AG04450 (cell line): ENCODE measurements around the gene LAMP2. TPM values are rescaled to one million over a fixed set of nuclear protein-coding genes. Genes with fewer than 3 reads are reported as not detected.

Experiments
- CTCF ChIA-PET: fragments of 300-600, 350-600 bp; formaldehyde crosslinking; extraction: SDS; loops from one replicate; lab custom pipeline; 2022; ENCODE audit warnings: antibody characterized with exemption, inconsistent platforms; lab: Charles Lee
- POLR2A ChIA-PET: fragments of 350-600 bp; formaldehyde crosslinking; extraction: SDS; loops from one replicate; lab custom pipeline; 2021; ENCODE audit warnings: antibody characterized with exemption, inconsistent platforms; lab: Yijun Ruan, JAX
- DNase-seq: peaks from one replicate; pipeline ENCODE4 v3.0.0-alpha.2; 2011; ENCODE audit warnings: low read depth, low spot score
- H3K27ac ChIP-seq: one replicate; pipeline ENCODE4 v1.5.1; 2012; ENCODE audit warnings: low read depth, low read length, control low read depth
- H3K27me3 ChIP-seq: one replicate; pipeline ENCODE4 v1.6.0; 2012; ENCODE audit warnings: low read length; ENCODE audit not compliant: control insufficient read depth, insufficient read depth
- H3K4me3 ChIP-seq: 2 replicates; pipeline ENCODE4 v1.5.1; 2011; ENCODE audit warnings: mild to moderate bottlenecking, low read depth, low read length, control low read depth
- H3K9me3 ChIP-seq: 2 replicates; pipeline ENCODE4 v1.5.1; 2012; ENCODE audit warnings: low read length; ENCODE audit not compliant: control insufficient read depth, insufficient read depth
- polyA plus RNA-seq: library from polyadenylated mRNA; depleted of rRNA; stranded (reverse); fragments of >200 nt; gene quantifications from 2 replicates; pipeline ENCODE4 v1.2.3, GENCODE V29; 2011
- TF ChIP-seq, protein P1 (sequence below): IDR thresholded peaks from 2 replicates; pipeline ENCODE4 v1.5.1; 2011; ENCODE audit warnings: low read depth, low read length, control low read depth, inconsistent platforms

The LAMP2 gene
- polyA plus RNA-seq, 1 experiment = 155 TPM

DNA sequence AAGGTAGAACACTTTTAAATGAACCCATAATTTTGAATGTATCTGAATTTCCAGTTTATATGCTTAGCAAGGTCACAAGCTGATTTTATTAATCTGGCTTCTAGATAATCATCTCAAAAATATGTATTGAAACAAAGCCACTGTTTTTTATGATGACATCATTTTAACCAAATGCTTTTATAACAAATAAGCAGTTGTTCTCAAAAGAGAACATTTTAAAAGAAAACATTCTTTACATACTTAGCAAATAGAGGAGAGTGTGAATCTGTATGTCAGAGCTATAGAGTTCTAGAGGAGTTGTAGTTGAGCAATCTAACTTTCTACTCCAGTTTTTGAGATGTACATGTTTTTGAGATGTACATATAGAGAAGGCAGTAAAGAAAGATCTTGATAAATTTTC lies 42.5 kb downstream of the LAMP2 start:
- DNase-seq = no peak
- H3K27ac ChIP-seq = no peak overlapping the region
- no peaks in the 10 kb centered on the region for H3K9me3 ChIP-seq
- TF ChIP-seq, protein P1, sequence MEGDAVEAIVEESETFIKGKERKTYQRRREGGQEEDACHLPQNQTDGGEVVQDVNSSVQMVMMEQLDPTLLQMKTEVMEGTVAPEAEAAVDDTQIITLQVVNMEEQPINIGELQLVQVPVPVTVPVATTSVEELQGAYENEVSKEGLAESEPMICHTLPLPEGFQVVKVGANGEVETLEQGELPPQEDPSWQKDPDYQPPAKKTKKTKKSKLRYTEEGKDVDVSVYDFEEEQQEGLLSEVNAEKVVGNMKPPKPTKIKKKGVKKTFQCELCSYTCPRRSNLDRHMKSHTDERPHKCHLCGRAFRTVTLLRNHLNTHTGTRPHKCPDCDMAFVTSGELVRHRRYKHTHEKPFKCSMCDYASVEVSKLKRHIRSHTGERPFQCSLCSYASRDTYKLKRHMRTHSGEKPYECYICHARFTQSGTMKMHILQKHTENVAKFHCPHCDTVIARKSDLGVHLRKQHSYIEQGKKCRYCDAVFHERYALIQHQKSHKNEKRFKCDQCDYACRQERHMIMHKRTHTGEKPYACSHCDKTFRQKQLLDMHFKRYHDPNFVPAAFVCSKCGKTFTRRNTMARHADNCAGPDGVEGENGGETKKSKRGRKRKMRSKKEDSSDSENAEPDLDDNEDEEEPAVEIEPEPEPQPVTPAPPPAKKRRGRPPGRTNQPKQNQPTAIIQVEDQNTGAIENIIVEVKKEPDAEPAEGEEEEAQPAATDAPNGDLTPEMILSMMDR = no peak
- no peaks in the 10 kb centered on the region for H3K27me3 ChIP-seq
- ChIA-PET CTCF (no interaction called here), POLR2A (no interaction called here)
- H3K4me3 ChIP-seq = no peak overlapping the region

DNA sequence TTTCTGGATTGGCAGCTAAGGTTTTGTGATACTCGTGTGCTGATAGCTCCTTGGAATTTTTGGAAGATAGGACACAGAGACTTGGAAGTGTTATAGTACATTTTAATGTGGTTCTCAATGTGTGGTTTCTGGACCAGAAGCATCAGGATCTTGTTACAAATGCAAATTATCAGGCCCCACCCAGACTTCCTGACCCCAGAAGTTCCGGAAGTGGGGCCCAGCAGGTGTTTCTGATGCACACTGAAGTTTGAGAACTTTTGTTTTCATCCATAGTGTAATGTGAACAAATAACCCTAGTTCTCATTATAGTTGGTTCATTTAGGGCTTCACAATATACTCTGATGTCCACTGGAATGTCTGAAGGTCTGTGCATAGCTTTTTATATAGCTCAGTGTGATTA lies 49.6 kb downstream of the LAMP2 start:
- ChIA-PET POLR2A (no interaction called here), CTCF (no interaction called here)
- no peak overlapping the region for H3K4me3 ChIP-seq

DNA sequence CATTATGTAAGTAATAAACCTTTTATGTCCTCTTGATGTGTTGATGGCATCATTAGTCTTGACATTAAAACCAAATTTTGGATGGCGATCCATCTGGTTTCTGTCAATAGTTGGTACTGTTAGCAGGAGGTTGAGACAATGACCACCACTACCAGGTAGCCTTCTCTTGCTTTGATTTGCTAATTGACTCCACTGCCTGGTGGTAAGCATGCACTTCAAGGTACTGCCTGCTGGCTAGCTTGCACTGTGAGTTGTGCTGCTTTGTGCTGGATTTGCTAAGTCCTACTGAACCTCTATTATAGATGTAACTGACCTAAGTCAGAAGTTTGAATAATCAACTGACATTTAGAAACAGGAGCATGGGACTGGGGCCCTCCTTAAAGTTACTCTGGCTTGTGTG lies 60.9 kb downstream of the LAMP2 start:
- CTCF ChIA-PET = no interaction called here
- H3K27ac ChIP-seq = no peak overlapping the region
- H3K9me3 ChIP-seq = no peaks in the 10 kb centered on the region

More for the DNA sequence above, 49.6 kb downstream of the LAMP2 start:
- Histone ChIP-seq H3K27me3 (no peaks in the 10 kb centered on the region), H3K27ac (no peak overlapping the region), H3K9me3 (no peaks in the 10 kb centered on the region)
- DNase-seq = no peak
- TF ChIP-seq, protein P1 = no peak

DNA sequence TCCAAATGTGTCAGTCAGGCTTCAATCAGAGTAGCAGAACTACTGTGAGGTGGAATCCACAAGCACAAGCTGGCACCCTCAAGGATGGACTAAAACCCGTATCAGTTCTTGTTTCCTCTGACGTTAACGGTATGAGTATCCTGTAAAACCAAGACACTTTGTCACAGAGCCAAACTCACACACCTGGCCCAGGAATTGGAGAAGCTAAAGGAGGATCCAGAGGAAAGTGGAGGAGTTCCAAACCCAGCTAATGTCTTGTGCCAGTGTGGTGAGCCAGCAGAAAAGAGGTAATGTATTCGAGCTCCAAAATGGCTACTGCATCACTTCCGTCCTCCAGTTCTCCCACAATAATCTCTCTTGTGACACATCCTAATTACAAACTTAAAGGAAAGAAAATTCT lies 62.5 kb downstream of the LAMP2 start:
- CTCF ChIA-PET = no interaction called here
- TF ChIP-seq, protein P1 = no peak

More for the DNA sequence above, 60.9 kb downstream of the LAMP2 start:
- H3K4me3 ChIP-seq = no peak overlapping the region
- TF ChIP-seq, protein P1 = no peak
- POLR2A ChIA-PET = no interaction called here
- DNase-seq = no peak
- H3K27me3 ChIP-seq = no peaks in the 10 kb centered on the region

DNA sequence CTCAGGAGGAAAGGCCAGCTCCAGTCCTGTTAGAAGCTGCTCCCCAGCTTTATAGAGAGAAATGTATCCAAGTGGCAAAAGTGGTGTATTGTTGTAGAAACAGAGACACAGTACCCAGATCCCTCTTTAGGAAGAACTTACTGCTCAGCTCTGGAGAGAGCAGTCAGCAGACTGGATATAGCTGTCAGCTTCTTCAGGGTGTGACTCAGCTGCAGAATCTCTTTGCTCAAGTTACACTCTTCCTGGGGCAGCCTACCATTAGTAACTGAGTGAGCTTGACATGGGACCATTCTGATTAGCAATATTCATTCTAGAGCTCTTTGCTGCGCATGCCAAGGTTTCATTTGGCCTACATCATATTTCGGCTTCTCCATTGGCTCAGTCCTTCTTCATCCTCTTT lies 66.7 kb downstream of the LAMP2 start:
- Histone ChIP-seq H3K4me3 (no peak overlapping the region), H3K27ac (no peak overlapping the region), H3K27me3 (no peaks in the 10 kb centered on the region), H3K9me3 (no peaks in the 10 kb centered on the region)
- POLR2A ChIA-PET = no interaction called here
- CTCF ChIA-PET = no interaction called here
- DNase-seq = no peak
- TF ChIP-seq, protein P1 = no peak

More for the DNA sequence above, 62.5 kb downstream of the LAMP2 start:
- Histone ChIP-seq H3K4me3 (no peak overlapping the region), H3K9me3 (no peaks in the 10 kb centered on the region), H3K27me3 (no peaks in the 10 kb centered on the region), H3K27ac (no peak overlapping the region)
- POLR2A ChIA-PET = no interaction called here
- DNase-seq = no peak
